Pulmonary artery endothelial cell (primary cell): ENCODE measurements around the gene CLSTN3. TPM values are rescaled to one million over a fixed set of nuclear protein-coding genes. Genes with fewer than 3 reads are reported as not detected.

Experiments
- DNase-seq: peaks from one replicate; pipeline ENCODE4 v3.0.0-alpha.2; 2011; ENCODE audit warnings: low read depth, low spot score
- total RNA-seq: library from RNA; depleted of rRNA; stranded (reverse); fragments of >200 nt; gene quantifications from 2 replicates; pipeline ENCODE4 v1.2.3, GENCODE V29; 2014

The CLSTN3 gene
- total RNA-seq, 1 donor from 2014 or later = 18.5 TPM

DNA sequence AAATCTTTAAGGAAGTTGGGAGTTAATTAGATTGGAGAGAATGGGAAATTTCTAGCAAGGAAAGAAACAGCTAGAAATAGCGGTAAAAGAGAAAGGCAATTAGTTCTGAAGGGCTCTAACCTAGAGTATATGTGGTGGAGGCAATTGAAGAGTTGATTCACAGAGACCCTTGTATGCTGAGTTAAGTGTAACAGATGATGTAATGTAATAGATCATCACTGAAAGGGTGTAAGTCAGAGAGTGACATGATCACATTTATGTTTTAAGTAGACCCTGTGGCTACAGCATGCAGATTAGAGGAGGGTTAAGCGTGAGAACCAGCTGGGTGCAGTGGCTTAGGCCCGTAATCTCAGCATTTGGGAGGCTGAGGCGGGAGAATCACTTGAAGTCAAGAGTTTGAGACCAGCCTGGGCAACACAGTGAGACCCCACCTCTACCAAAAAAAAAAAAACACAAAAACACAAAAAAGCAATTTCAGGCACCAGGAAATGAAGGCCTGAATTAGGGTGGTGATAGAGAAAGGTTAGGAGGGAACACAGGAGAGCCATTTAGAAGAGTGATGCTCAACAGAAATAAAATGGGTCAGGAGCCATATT, 4.4 kb upstream of the CLSTN3 start:
- no peak for DNase-seq

DNA sequence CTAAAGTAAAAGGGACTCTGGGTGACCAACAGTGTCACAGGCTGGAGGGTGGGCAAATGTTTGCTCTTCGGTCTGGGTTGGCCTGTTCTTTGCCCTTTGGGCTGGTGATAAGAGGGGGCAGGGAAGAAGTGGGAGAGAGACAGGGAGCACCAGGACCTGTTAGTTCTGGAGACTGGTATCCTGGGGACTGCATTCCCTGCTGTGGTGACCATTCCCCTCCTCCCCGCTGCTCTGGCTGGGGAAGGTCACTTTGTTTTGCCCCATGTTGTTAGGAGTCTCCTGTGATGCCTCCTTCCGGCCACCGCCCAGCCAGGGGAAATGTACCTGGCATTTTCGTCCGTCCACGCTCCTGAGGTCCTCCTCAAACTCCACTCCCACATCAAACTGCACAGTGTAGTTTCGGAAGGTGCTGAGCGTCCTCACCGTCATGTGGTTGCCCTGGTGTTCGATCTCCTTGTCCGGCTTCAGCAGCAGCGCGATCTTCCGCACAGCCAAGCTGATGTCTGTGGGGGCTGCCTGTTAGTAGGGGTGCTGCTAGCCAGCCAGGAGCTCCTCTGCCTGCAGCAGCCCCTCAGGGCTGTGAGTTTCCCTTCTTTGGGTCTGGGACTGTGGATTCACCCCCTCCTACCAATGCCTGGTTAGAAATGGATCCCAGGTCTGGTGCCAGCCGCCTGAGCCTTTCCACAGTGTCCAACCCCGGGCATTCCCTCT, 2.1 kb upstream of the CLSTN3 start:
- DNase-seq = no peak

DNA sequence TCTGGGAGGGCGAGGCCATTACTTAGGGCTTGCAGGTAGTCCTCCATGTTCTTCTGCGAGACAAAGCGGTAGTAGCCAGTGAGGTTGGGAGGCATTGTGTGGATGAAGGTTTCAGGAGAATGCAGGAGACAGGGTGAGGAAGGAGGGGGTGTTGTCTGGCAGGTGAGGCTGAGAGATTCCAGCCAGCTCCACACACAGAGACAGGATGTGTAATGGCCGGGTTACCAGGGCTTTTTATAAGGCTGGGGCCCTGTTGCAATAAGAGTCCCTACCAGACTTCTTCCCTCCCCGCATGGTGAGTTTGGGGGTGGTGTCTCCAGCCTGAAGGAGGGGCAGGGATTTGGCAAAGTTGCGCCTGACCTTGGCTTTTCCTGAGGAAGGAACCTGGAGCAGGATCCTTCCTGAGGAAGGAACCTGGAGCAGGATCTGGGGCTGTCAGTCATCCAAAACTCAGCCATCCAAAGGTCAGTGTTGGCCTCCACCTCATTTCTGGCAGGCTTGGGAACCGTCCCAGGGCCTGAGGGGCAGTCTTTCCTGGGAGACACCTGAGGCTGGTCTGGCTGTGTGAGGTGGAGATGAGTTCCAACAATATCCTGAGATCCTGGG, 1.4 kb upstream of the CLSTN3 start, which contains the start of gene RBP5:
RBP5 (minus strand) TSS at position 209 of the 606 bp plus-strand sequence; CDS start at position 95, 114 bp downstream.
- no peak for DNase-seq

- no peak for DNase-seq
Measured at GRCh38 chr12:7129287-7129871, 792 bp upstream of the CLSTN3 start.

DNA sequence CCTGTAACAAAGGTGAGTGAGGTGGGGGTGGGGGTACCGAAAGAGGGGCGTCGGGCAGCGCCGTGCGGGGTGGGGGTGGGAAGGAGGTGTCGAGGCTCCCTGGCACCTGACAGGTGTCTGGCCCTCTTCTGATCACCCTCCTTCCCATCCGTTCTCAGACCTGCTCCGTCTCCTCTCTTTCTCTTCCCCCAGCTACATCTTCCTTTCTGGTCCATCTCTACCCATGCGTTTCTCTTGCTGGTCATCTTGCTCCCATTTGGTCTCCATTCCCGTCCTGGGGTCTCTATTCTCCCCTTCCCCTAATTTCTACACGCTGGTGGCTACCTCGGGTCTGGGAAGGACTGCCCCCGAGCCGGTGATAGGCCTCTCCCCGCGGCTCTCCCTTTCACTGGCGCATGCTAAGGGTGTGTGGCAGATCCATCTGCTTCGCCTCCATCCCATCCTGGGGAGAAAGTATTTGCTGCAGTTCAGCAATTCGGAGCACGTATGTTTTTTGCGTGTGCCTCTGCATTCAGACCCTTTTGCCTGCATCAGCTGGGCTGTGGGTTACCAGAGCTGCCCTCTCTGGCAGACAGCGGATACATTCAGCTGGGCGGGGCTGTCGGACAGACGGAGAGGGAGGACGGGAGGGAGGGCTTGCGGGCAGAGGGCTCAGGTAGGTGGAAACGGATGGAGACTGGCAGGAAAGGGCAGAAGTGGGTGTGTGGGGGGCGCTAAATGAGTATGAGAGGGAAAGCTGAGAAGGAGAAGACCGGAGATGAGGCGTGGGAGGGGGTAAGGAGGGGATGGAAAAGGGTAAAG, 730 bp downstream of the CLSTN3 start:
- no peak for DNase-seq

DNA sequence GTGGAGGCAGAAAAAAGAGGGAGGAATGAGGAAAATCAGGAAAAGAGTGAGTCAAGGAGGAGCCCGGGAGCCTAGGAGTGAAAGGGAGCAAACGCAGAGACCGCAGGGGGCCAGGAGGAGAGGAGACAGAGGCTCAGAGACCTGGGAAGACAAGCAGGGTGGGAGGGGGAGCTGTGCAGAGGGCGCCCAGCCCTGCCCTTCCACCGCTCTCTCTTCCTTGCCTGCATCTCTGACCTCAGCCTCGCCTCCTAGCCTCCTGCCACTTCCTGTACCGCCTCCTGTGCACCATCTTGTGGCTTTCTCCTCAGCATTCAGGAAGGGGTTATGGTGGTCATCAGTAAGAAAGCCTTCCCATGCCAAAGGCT, 1.3 kb downstream of the CLSTN3 start:
- no peak for DNase-seq

DNA sequence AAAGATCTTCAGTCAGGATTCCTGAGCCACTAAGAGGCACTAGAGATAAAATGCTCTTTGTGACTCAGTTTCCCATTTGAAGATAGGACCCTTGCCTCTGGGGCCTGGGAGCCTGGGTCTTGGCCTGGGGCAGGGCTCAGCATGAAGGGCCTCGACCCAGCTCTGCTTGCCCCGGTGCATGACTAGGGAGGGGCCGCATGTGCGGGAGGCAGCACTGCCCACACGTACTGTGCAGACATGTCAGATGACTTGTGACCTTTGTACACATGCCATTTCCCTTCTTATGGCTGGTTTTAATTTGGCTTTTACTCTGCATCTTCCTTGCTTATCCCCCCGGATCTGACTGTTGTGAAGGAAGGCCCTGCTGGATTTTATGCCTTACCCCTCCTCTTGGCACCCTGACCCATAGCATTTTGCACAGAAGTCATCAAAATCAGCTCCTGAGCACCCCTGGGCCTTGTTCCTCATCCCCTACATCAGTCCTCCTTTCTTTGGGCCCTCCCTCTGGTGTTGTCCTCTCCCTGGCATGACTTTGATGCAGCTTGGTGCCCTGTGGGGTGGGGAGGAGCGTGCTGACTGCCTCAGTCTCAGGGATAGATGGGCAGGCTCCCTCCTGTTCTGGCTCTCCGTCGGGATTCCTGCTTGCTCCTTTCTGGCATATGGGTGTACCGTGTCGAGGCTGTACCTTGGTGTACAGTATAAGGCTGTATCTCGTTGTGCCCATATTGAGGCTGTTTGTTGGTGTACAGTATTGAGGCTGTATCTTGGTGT, 4.4 kb downstream of the CLSTN3 start:
- no peak for DNase-seq

GRCh38 chr12:7136071-7136470, 5.9 kb downstream of the CLSTN3 start:
- no peak for DNase-seq

GRCh38 chr12:7136676-7137075, 6.5 kb downstream of the CLSTN3 start:
- DNase-seq = no peak

DNA sequence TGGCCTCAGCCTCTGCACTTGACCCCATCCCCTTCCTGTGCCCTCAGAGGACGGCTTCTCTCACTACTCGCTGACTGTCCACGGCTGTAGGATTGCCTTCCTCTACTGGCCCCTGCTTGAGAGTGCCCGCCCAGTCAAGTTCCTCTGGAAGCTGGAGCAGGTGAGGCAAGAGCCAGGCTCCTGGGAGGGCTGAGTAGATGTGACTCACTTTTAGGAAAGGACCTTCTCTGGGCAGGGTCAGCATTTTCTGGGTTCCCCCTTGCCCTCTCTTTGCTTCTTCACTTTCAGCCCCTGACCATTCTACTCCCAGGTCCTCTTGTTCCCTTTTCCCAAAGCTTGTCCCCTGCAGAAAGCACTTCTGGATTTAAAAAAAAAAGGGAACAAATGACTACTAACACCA, 7.7 kb downstream of the CLSTN3 start:
- no peak for DNase-seq

GRCh38 chr12:7139200-7139599, 9.0 kb downstream of the CLSTN3 start:
- DNase-seq = no peak

GRCh38 chr12:7141351-7142005, 11.3 kb downstream of the CLSTN3 start:
- no peak for DNase-seq

DNA sequence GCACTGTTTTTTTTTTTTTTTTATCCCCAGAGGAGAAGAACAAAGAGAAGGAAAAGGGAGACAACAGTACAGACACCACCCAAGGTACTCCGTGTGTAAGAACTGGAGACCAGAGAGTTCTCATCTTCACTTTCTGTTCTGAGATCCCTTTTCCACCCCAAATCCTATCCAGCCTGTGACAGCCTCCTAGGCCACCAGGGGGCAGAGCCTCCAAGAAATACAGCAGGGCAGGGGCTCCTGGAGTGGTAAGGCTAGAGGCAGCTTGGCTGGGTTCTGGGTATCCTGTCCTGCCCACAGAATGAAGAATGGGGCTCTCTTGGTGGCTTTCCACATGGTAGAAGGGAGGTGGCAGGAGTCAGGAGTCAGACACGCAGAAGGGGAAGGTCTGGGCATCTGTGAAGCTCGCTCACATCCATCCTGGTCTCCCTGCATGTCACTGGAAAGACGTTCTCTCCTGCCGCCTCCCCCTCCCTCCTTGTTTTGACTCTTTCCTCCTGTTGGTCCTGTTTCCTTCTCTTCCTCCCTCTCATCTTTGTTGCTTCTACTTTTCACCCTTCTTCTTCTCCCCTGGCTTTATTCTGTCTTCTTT, 12.0 kb downstream of the CLSTN3 start:
- DNase-seq = no peak

GRCh38 chr12:7142809-7143465, 12.8 kb downstream of the CLSTN3 start:
- DNase-seq = no peak

DNA sequence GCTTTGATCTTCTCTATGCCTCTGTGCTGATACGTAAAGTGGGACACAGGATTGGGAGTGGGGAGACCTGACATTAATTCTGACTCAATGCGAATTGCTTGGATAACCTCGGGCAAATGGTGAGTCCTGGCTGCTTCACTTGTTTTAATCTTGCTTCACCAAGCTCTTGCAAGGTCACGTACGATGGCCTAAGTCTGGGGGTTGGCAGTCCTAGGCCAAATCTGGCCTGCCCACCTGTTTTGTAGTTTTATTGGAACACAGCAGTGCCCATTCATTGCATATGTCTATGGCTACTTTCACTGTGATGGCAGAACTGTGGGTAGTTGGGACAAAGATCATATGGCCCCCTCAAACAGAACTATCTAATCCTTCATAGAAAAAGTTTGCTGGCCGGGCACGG, 13.4 kb downstream of the CLSTN3 start:
- no peak for DNase-seq

- no peak for DNase-seq
Measured at GRCh38 chr12:7144414-7145120, 14.4 kb downstream of the CLSTN3 start.

DNA sequence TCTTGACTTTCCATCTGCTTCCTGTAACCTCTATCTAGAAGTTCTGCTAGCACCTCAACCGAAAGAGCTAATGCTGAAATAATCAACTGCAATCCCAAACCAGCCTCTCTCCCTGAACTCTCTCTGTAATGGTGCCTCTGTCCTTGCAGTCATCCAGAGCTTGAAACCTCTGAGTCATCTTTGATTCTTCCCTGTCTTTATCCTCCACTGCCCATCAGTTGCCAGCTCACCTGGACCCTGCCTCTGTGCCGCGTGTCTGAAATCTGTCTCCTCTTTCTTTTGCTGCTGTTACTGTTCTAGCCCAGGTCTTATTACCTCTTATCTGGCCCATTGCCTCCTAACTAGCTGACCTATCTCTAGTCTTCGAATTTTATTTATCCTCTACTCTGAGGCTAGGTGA, 15.5 kb downstream of the CLSTN3 start:
- no peak for DNase-seq

GRCh38 chr12:7146228-7146627, 16.1 kb downstream of the CLSTN3 start:
- DNase-seq = no peak

GRCh38 chr12:7146906-7147305, 16.7 kb downstream of the CLSTN3 start:
- no peak for DNase-seq
